ENCODE data around the gene TWF2. TPM values are rescaled to one million over a fixed set of nuclear protein-coding genes. Genes with fewer than 3 reads are reported as not detected.

Gene TWF2
- total RNA-seq, 1 donor from 2014 or later = 144 TPM

- DNase-seq = no peak
Observed at GRCh38 chr3:52237006-52237656, 1.8 kb downstream of the TWF2 start.

- no peak for DNase-seq
Observed at GRCh38 chr3:52236424-52236886, 2.5 kb downstream of the TWF2 start.

DNA sequence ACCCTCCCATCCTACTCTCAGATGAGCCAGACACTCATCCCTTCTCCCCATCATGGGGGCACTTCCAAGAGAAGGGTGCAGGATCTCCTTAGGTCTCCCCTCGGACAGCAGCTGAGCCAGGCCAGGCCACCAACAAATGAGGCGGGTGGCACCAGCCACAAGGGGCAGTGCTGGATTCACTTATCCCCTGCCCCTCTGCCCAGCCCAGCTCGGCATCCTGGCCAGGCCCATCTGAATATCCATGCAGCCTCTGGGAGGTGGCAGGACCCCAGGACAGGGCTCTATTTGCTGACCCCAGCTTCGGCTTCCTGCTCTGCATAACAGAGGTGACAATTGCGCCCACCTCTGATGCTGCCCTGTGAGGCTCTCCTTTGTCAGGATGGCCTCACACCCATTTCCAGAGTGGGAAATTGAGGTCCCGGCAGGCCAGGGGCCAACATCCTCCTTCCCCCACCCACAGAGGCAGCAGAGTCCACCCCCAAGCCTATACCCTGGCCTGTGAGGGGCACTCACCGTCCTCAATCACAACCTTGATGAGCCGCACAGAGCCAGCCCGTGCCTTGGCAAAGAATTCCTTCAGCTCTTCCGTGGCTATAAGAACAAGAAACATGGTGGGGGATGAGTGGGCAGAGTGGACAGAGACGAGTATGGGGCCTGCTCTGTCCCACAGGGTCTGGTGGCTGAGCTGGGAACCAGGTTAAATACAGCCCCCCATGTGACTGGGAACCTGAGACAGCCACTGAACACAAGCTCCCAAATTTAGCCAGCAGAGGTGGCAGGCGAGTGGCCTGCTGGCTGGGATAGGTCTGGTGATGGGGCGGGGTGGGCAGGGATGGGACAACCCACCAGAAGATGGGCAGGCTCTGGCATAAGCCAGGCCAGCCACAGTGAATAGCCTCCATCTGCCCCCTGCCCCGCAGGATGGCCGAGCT lies 4.2 kb downstream of the TWF2 start:
- no peak for DNase-seq

DNA sequence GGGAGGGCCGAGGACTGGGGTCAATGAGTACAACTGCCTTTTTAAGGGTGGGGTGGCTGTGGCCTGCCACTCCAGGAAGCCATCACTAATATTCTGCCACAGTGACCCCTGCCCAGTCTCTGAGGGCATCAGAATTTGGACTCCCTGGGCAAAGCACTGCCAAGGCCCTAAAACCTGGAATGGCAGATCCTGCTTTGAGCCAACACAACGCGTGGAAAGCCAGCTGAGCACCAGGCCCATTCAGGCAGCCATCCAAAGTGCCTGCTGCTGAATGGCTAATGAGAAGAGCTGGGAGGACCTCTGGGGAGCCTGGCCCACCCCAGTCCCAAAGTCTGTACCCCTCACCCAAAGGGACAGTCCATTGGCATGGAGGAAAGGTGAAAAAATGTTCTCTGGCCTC lies 5.0 kb downstream of the TWF2 start:
- no peak for DNase-seq

- no peak for DNase-seq
Observed at GRCh38 chr3:52233108-52233591, 5.8 kb downstream of the TWF2 start.

DNA sequence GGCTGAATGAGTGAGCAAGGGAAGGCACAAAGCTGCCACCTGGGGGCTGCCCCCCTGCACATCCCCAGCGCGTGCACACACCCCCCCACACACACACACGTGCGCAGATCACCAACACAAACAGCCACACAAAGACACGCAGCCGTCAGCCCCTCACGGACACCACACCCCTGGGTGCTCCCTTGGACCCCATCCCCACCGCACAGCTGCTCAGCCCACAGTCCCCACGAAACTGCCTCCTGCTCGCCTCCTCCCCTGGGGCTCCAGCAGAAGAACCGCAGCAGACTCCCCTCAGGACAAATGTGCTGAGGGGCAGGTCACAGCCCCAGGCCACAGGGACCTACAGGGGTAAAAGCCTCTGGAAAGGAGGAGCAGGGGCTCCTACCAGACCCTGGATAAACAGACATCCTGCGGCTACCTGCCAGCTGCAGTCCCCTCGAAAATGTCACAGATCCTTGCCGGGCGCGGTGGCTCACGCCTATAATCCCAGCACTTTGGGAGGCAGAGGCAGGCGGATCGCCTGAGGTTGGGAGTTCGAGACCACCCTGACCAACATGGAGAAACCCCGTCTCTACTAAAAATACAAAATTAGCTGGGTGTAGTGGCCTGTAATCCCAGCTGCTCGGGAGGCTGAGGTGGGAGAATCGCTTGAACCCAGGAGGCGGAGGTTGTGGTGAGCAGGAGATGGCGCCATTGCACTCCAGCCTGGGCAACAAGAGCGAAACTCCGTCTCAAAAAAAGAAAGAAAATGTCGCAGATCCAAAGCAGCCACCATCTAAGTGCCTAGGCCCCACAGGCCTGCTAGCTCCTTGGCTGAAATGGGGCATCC lies 6.5 kb downstream of the TWF2 start:
- peak; percentile 41 for DNase-seq

DNA sequence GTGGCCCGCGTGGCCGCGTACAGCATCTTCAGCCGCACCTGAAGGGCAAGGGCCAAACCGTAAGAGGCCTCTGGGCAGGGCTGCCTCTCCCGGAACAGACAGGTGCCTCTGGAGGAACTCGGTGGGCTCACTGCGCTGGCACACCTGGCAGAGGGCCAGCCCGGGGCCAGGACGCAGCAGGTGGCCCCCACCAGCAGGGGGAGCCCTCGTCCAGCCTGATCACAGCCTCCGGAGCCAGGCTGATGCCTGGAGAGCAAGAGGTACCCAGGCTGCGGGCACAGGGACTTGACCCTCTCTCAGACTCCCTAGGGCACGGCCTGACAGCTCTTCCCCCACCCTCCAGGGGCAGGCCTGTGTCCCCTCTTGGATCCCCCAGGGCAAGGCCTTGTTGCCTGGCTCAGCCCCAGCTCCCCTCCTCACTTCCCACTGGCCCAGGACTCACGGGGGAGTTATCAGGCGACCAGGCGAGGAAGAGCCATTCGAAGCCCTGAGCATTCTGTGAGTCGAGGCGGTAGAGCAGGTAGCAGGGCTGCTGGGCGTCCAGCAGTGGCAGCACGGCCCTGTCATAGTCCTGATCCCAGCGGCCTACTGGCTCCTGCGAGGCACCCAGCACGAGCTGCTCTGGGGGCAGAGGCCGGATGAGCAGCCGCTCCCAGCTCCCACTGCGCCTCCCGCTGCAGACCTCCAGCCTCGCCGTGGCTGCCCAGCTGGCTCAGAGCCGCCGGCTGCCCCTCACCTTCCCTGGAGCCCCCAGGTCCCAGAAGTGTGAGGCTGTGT lies 7.3 kb downstream of the TWF2 start:
- DNase-seq = peak; percentile 83

DNA sequence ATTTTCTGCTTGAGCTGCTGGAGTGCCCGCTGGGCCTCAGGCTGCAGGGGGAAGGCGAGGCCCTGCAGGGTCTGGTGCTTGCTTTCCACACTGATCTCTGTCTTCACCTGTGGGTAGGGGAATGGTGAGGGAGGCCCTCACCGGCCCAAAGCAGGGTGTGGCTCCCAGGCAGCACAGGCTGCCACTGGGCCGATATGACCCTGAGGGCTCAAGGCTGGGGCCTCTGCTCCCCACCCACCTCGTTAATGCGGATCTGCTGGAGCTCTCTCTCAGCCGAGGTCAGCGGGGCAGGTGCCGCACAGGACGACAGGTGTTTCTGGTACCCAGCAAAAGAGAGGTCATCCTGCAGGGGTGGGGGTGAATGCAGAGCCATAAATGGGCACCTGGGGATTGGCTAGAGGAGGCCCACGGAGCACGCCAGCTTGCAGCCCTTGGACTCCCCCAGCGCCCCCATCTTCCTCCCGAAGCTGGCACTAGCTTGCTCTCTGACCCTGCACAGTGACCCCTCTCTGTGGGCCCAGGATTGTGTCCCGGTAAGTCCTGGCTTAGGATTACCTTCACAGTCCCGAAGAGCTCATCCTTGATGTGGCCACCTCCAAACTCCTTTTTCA lies 8.0 kb downstream of the TWF2 start:
- DNase-seq = no peak

DNA sequence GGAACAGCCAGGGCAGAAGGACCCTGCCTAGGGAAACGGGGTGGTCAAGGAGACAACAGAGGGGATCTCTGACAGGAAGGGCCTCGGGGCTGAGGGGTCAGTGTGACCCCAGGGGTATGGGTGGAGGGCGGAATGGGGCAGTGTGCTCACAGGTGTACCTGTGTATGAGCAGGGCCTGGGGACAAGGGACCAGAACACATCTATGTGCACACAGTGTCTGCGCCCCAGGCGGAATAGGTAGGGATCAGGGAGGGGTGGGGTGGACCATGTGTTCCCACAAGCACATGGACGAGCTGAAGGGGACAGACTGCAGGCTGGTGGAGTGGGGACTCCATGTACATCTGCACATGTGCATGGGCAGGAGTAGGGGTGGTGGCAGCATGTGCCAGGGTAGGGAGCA lies 8.5 kb downstream of the TWF2 start:
- no peak for DNase-seq

DNA sequence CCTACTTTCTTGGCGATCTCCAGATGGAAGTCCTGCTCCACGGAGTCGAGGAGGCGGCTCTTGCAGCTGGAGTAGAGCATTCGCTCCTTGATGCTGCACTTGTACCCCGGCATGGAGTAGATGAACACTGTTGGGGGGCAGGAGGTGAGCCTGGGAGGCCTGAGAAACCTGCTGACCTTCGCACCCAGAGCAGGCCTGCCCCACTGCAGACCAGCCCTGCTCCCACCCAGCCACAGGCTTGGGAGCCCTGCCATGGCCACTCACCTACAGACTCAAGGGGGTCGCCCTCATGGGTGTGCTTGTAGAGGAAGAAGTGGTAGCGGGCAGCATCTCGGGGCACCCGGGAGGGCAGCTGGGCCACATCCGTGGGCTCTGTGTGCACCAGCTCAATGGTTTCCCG lies 9.3 kb downstream of the TWF2 start:
- no peak for DNase-seq

- no peak for DNase-seq
Observed at GRCh38 chr3:52228751-52229291, 10.1 kb downstream of the TWF2 start.

DNA sequence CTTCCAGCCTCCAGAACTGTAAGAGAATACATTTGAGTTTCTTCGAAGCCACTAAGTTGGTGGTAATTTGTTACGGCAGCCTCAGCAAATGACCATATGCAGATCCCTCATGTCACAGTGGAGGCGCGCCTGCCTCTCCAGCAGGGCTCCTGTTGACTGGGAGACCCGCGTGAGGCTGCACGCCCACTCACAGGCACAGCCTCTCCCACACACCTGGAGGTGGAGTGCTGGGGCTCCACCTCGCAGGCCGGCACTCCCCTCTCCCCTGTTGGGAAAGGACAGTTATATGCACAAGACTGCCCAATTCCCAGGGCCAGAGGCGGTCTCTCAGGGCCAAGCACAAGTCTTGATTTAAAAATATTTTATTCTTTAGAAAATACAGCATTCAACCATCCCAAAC lies 10.7 kb downstream of the TWF2 start:
- no peak for DNase-seq

DNA sequence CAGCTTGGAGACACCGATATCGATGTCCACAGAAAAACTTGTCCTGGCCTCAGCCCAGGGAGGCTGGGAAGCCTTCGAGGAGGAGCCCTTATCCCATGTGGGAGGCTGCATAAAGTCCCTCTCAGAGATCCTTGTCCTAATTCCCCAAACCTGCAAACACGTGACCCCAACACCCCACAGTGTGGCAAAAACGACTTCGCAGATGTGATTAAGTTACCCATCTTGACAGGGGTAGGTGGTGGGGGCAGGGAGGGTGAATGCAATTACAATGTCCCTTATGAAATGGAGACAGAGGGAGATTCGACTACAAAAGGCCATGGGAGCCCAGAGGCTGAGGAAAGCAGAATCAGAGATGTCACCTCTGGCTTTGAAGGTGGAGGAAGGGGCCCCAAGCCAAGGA lies 11.2 kb downstream of the TWF2 start:
- no peak for DNase-seq

DNA sequence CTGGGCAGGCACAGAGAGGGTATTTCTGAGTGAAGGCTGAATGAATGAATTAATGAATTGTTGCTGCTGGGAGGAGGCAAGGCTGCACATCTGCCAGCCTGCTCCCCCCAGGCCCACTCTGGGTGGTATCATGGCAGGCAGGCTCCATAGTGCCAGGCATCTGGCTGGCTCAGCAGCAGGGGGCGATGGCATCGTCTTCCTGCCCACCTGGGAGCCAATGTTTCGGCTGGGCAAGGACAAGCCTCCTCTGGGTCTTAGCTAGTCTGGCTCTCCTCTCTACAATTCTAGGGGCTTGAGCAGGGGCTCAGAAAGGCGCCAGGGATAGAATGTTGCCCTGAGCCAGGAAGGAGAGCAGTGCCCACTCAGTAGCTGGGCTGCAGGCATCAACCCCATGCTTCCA lies 11.8 kb downstream of the TWF2 start:
- DNase-seq = no peak

- no peak for DNase-seq
Observed at GRCh38 chr3:52226229-52226817, 12.6 kb downstream of the TWF2 start.

- no peak for DNase-seq
Observed at GRCh38 chr3:52225452-52226228, 13.3 kb downstream of the TWF2 start, which contains the start of gene TLR9. Gene TLR9, minus strand, starts transcription at chr3:52225645. Its CDS starts 116 bp downstream, at chr3:52225529.

DNA sequence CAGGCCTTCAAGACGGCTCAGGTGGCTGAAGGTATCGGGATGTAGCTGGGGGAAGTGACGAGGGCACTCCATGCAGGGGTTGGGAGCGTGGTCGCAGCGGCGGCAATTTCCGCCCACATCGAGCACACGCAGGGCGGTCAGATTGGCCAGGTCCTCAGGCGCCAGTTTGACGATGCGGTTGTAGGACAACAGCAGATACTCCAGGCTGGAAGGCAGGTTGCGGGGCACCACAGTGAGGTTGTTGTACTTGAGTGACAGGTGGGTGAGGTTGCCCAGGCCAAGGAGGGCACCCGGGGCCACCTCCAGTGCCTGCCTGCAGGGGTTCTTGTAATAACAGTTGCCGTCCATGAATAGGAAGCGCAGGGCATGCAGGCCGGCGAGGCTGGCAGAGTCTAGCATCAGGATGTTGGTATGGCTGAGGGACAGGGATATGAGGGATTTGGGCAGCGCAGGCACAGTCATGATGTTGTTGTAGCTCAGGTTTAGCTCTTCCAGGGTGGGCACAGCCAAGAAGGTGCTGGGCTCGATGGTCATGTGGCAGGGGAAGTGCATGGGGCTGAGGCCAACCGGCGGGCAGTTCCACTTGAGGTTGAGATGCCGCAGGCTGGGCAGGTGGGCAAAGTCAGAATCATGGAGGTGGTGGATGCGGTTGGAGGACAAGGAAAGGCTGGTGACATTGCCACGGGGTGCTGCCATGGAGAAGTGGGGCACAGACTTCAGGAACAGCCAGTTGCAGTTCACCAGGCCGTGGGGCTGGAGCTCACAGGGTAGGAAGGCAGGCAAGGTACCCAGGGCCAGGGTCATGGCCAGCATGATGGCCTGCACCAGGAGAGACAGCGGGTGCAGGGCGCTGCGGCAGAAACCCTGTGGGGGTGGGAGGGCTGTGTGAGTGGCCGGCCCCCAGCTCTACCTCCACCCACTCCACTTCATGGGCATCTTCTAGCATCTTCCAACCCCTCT lies 15.2 kb downstream of the TWF2 start:
- DNase-seq = no peak

GRCh38 chr3:52222319-52223221 lies 16.4 kb downstream of the TWF2 start:
- DNase-seq = no peak

Data from dermis blood vessel endothelial cell (primary cell).